ENCODE measurements around the gene ALDH3A2.

Gene ALDH3A2

DNA sequence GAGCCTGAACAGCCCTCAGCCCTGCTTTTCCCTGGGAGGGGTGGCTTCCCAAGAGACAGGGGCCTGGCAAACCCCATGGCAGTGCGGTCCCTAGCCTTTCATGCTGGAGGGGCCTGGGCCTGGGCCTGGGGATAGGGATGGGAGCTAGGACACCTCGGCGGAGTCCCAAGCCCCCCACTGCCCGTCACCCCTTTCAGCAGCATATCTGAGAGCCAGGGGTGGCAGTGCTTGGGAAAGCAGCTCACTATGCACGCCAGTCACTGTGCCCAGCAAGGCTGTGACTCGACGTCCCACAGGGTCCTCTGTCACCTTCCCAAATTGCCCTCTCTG, 68.4 kb downstream of the ALDH3A2 start:
- no peak for DNase-seq

DNA sequence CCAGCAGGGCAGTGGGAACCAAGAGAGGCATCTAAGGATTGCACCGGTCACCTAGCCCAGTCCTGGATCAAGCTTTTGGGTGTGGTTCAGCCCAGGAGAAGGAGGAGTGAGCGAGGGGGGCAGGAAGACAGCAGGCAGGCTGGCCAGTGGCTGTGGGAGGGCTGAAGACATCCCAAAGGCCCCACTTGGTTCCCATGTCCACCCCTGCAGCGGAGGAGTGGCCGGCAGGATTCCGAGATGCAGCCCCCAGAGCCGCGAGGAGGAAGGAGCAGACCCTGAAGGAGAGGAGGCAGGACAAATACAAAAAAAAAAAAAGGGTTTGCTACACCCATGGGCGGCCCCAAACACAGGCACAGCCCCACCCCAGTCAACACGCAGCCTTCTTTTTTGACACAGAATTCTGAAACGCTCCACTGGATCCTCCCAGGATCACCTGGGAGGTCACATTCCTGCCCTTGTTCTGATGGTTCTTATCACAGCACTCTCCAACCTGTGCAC, 68.9 kb downstream of the ALDH3A2 start:
- no peak for DNase-seq

- DNase-seq, result no peak
These were observed 69.6 kb downstream of the ALDH3A2 start for GRCh38 chr17:19718041-19718612.

DNA sequence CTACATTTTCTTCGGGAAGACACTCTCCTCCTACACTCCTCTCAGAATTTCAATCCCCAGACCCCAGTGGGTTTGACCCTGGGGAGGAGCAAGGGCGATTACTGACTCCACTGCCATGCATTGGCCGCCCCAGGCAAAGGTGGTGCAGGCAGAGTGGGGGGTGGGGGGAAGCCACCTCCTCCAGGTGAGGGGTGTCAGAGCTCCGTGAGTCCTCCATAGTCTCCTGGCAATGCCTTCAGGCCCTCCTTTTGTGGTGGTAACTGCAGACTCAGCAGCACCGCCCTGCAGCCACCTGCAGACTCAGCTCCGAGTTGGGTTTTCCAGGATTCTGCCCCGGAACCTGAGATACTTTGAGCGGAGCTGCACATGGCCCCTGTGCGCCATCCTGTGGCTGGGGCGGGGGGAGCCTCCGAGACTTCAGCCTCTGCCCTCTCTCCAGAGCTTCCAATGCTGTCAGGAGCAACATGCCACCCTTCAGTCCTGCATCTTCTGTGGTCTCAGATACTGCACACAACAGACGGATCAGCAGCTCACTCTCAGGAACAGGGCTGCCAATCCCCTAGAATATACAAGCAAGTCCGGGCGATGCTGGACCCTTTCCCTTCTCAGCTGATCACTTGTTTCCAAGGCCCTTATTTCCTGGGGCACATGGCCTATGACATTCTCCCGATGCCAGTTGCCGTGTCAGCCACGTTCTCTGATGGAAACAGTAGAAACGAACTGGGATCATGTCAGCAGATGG, 70.2 kb downstream of the ALDH3A2 start:
- DNase-seq, result no peak

GRCh38 chr17:19719355-19720209, 71.0 kb downstream of the ALDH3A2 start:
- no peak for DNase-seq

DNA sequence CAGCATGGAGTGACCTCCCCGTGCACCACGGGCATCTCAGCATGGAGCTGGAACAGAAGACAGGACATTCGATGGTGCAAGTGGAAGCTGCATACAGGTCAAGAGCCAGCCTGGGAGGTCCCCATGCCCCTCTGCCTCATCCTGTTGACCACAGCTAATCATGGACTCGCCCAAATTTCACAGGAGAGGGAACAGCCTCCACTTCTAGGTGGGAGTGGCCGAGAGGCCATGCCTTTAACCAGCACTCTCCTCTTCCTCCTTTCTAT, 71.6 kb downstream of the ALDH3A2 start:
- no peak for DNase-seq

DNA sequence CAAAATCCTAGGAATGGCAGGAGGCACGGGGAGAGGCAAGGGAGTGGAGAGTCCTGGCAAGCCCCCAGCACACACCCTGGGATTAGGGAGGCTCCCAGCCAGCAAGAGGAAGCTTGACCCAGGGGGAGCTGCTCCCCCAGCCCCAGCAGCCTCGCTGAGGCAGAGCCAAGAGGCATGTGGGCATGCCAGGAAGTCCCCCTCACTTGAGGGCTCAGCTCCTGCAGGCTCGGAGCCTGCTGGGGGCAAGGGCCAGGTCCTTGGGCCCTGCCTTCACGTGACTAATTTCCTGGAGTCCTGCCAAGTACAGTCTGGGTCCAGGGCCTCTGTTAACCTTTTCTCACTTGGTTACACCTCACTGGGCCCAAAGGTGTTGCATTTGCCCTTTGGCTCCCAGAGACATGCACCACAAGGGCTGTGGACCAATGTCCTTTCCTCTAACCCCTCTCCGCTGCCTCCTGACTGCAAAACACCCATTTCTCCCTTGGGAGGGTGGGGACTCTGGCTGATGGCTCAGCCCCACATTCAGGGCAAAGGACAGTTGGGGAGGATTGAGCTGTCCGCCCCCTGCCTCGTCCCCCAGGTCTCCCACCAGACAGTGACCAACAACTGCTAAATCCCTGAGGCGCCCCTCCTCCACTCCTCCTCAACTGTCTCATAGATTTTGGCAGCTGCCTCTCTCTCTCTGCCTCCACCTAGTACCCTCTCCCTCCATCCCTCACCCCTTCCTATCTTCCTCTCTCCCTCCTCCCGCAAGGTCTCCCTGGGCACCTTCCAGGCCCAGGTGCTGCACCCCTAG, 72.3 kb downstream of the ALDH3A2 start:
- DNase-seq, result no peak

DNA sequence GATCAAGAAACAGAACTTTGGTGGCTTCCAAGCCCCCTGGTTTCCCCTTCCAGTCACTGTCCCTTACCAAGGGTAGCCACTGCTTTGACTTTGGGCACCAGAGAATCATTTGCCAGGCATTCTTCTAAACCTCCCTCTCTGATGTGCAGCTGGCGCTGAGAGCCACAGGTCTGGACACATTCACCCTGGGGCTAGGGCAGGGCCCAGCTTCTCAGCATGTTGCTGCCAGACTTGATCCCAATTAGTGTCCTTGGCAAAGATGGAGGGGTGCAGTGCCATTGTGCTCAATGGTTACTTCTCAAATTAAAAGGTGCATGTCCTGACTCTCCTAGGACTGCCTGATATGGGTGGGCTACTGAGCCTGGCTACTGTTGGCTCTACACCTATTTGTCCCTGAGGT, 75.4 kb downstream of the ALDH3A2 start:
- DNase-seq, result no peak

GRCh38 chr17:19724501-19725420, 76.2 kb downstream of the ALDH3A2 start:
- DNase-seq, result no peak

GRCh38 chr17:19725486-19725885, 76.9 kb downstream of the ALDH3A2 start:
- no peak for DNase-seq

- no peak for DNase-seq
These were observed 78.3 kb downstream of the ALDH3A2 start for GRCh38 chr17:19726631-19727376.

Data from activated gamma-delta T cell (primary cell).